ENCODE results near the gene LIG4. TPM values are rescaled to one million over a fixed set of nuclear protein-coding genes. Genes with fewer than 3 reads are reported as not detected.
A peak's percentile ranks its signal among the peaks of the same experiment; 100 is the strongest.
"Not testable (repeated sequence)": the region's sequence is repeated elsewhere in the genome, so short reads cannot be mapped to it uniquely, and the experiment has no call there.

The LIG4 gene
- total RNA-seq, 4 donors from 2014 or later, result 10.2 to 18.7 (median 14.9) TPM

DNA sequence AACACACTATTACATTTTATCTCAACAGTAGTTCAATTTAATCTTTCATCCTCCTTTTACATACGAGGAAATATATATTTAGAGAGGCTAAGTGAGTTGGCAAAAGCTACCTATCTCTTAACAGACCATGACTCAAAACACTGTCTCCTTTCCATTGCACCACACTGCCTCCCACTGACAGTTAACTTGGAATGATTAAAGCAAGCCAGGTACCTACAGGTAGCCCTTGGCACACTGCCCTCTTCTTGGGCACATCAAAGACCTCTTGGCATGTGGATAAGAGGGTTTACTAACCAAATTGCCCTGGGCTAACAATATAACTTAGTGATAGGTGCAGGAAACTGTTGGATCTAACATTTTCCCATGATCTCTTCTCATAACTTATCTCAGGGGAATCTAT, 4.7 kb upstream of the LIG4 start:
- intact Hi-C loops (cut with DNase I), result no loop called here
- 37 to 49% methylated on average over 1 of the region's 1 CpG for WGBS, 2 donors
- TF ChIP-seq, protein P1, sequence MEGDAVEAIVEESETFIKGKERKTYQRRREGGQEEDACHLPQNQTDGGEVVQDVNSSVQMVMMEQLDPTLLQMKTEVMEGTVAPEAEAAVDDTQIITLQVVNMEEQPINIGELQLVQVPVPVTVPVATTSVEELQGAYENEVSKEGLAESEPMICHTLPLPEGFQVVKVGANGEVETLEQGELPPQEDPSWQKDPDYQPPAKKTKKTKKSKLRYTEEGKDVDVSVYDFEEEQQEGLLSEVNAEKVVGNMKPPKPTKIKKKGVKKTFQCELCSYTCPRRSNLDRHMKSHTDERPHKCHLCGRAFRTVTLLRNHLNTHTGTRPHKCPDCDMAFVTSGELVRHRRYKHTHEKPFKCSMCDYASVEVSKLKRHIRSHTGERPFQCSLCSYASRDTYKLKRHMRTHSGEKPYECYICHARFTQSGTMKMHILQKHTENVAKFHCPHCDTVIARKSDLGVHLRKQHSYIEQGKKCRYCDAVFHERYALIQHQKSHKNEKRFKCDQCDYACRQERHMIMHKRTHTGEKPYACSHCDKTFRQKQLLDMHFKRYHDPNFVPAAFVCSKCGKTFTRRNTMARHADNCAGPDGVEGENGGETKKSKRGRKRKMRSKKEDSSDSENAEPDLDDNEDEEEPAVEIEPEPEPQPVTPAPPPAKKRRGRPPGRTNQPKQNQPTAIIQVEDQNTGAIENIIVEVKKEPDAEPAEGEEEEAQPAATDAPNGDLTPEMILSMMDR (IDR thresholded peaks at IDR 0.05), result no peak
- TF ChIP-seq POLR2A (IDR thresholded peaks at IDR 0.05), result no peak
- DNase-seq, result peak; percentile 42 to 55
- Histone ChIP-seq H3K4me1 (peaks cover 20 to 40% of the 10 kb centered on the region in 2 donors), H3K27me3 (no peaks in the 10 kb centered on the region), H3K27ac (no peak overlapping the region), H3K36me3 (no peaks in the 10 kb centered on the region), H3K4me3 (replicated peaks in 1 of 3) (no peak overlapping the region), H3K9me3 (no peaks in the 10 kb centered on the region)

DNA sequence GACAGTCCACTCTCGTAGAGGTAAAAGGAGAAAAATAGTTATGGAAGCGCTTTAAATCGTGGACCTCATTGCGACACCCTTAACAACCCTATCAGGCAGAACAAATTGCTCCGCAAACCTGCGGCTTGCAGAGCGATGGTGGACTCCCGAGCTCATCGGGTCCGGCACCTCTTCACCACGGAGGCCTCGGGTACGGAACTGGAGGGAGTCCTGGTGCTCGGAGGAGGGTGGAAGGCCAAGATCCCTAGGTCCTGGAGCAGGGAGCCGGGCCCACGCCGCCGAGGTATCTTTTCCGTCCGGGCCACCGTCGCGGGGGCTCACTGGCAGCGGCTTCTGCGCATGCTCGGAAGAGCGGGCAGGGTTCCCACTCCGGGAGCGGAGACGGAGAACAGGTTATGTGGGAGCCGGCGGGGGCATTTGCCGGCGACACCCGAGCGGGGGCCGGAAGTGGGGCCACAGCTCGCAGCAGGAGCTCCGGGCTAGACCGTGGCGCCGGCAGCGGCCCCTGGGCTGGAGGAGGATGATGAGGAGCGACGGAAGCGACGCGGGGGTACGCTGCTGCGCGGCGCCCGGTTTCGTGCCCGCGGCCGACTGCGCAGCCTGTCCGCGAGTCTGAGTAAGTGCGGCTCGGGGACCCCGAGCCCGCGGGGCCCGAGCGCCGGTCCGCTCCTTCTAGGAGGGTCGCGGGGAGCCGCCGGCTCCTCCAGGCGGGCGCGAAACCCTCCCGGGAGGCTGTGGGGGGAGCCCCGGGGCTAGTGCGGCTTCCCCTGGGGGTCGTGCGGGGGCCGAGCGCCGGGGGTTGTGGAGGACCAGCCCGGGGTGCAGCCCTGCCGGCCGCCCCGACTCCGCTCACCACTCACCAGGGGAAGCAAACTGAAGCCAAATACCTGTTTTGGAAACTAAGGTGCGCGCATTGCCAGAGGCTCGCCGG, 3.0 kb upstream of the LIG4 start, which contains the start of gene ABHD13:
Gene ABHD13, plus strand, starts transcription at position 349 of the 931 bp plus-strand sequence. CDS start 10,827 bp downstream, outside the sequence.
- Histone ChIP-seq H3K9me3 (no peaks in the 10 kb centered on the region), H3K27me3 (no peaks in the 10 kb centered on the region), H3K4me3 (replicated peaks in 1 of 3) (peak within 1 kb of the TSS; percentile 64 to 98 (median 91)), H3K36me3 (no peaks in the 10 kb centered on the region), H3K4me1 (peaks cover 25 to 46% of the 10 kb centered on the region in 2 donors), H3K27ac (peak within 1 kb of the TSS; percentile 78 to 94 (median 85))
- intact Hi-C loops (cut with DNase I), result no loop called here
- 0% methylated on average over 26 to 31 of the region's 93 CpGs for WGBS, 2 donors
- TF ChIP-seq POLR2A (IDR thresholded peaks at IDR 0.05), result peak in 1 of 2 donors; percentile 69
- TF ChIP-seq, protein P1 (IDR thresholded peaks at IDR 0.05), result peak in 1 of 6 experiments; percentile 19
- DNase-seq, result peak; percentile 88 to 90

DNA sequence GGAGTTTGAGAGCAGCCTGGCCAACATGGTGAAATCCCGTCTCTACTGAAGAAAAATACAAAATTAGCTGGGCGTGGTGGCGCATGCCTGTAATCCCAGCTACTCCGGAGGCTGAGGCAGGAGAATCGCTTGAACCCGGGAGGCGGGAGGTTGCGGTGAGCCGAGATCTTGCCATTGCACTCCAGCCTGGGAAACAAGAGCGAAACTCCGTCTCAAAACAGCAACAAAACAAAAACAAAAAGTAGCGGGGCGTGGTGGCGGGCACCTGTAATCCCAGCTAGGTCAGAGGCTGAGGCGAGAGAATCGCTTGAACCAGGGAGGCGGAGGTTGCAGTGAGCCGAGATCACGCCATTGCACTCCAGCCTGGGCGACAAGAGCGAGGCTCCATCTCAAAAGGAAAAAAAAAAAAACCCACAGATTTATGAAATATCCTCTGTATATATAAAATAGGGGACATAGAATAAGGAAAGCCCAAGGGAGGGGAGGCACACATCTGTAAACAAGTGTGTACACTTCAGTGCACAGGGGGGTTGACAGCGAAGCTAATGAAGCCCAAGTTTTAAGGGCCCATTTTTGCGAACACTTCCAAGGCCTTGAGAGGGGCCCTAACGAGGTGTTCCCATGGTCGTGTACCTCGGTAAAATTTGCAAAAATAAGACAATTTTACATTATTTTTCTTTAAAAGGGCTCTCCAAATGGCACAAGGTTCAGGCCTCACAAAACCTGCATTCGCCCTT, 2.1 kb upstream of the LIG4 start:
- intact Hi-C loops (cut with DNase I); H3K9me3 ChIP-seq; H3K27me3 ChIP-seq; H3K36me3 ChIP-seq: not testable (repeated sequence)
- Histone ChIP-seq H3K4me3 (replicated peaks in 1 of 3) (peak overlapping the region; percentile 64 to 98 (median 91)), H3K27ac (peak overlapping the region; percentile 78 to 94 (median 85)), H3K4me1 (peaks cover 25 to 46% of the 10 kb centered on the region in 2 donors)
- peak in 1 of 2 donors; percentile 9 for DNase-seq
- WGBS, 2 donors, result 68% methylated on average over 27 of the region's 27 CpGs

GRCh38 chr13:108214441-108215271, 680 bp downstream of the LIG4 start:
- H3K9me3 ChIP-seq, result no peaks in the 10 kb centered on the region
- DNase-seq, result peak; percentile 29 to 44
- peak overlapping the region in 1 of 3 donors; percentile 34 for H3K4me3 ChIP-seq (replicated peaks in 1 of 3)
- H3K27ac ChIP-seq, result peak overlapping the region; percentile 1 to 38 (median 34)
- TF ChIP-seq POLR2A (IDR thresholded peaks at IDR 0.05), result peak in 1 of 2 donors; percentile 10
- TF ChIP-seq, protein P1 (IDR thresholded peaks at IDR 0.05), result no peak
- no peaks in the 10 kb centered on the region for H3K27me3 ChIP-seq
- WGBS, 2 donors, result 9 to 14% methylated on average over 15 of the region's 41 CpGs
- H3K4me1 ChIP-seq, result peaks cover 17 to 33% of the 10 kb centered on the region in 2 donors
- intact Hi-C loops (cut with DNase I), result no loop called here
- peaks cover 8 to 9% of the 10 kb centered on the region in 2 donors for H3K36me3 ChIP-seq

GRCh38 chr13:108213946-108214345, 1.4 kb downstream of the LIG4 start:
- no peak for TF ChIP-seq POLR2A (IDR thresholded peaks at IDR 0.05)
- TF ChIP-seq, protein P1 (IDR thresholded peaks at IDR 0.05), result no peak
- Histone ChIP-seq H3K27me3 (no peaks in the 10 kb centered on the region), H3K36me3 (peaks cover 8 to 9% of the 10 kb centered on the region in 2 donors), H3K27ac (peak overlapping the region in 1 of 3 donors; percentile 38), H3K4me3 (replicated peaks in 1 of 3) (peak overlapping the region in 1 of 3 donors; percentile 34), H3K9me3 (no peaks in the 10 kb centered on the region), H3K4me1 (peaks cover 10 to 27% of the 10 kb centered on the region in 2 donors)
- intact Hi-C loops (cut with DNase I), result no loop called here
- DNase-seq, result no peak
- 44 to 46% methylated on average over 5 of the region's 5 CpGs for WGBS, 2 donors

All from thyroid gland (tissue), 4 donors.